H1 (cell line): Measurements from ENCODE around the gene CPEB1. TPM values are rescaled to one million over a fixed set of nuclear protein-coding genes. Genes with fewer than 3 reads are reported as not detected.

Source experiments
- CTCF ChIA-PET: fragments of 300-600 bp; sonication (Branson Sonifier 250); formaldehyde crosslinking; loops from one replicate; lab custom pipeline; 2021; ENCODE audit not compliant: partially characterized antibody; lab: Charles Lee
- POLR2A ChIA-PET: fragments of 300-600 bp; sonication (Branson Sonifier 250); formaldehyde crosslinking; loops from one replicate; lab custom pipeline; 2021; ENCODE audit warnings: inconsistent platforms; ENCODE audit not compliant: partially characterized antibody; lab: Charles Lee
- DNase-seq, 2 experiments: peaks; one replicate each; pipeline versions ENCODE4 v3.0.0 to v3.0.0-alpha.2; 2010 to 2022; ENCODE audit warnings: low spot score in 2 of 2, low read depth in 1 of 2, mixed read lengths in 1 of 2
- FAIRE-seq: peaks from 2 replicates; lab custom pipeline; 2011; peaks lifted over from hg19 to GRCh38; lab: Jason Lieb, UNC
- H2AFZ ChIP-seq: 2 replicates; pipeline ENCODE4 v1.8.1; 2012; ENCODE audit warnings: low read length, inconsistent platforms
- H2AK5ac ChIP-seq: 2 replicates; pipeline ENCODE4 v1.6.1; 2013; ENCODE audit warnings: low read depth, low read length
- H2BK120ac ChIP-seq: replicated peaks from 2 replicates; pipeline ENCODE3; 2013; ENCODE audit warnings: low read depth, low read length, inconsistent platforms
- H2BK12ac ChIP-seq: 2 replicates; pipeline ENCODE4 v1.6.1; 2013; ENCODE audit warnings: low read depth, low read length
- H2BK15ac ChIP-seq: 2 replicates; pipeline ENCODE4 v1.6.1; 2013; ENCODE audit warnings: low read length
- H2BK20ac ChIP-seq: 2 replicates; pipeline ENCODE4 v1.6.1; 2013; ENCODE audit warnings: low read length
- H2BK5ac ChIP-seq: 2 replicates; pipeline ENCODE4 v1.6.1; 2013; ENCODE audit warnings: low read depth, low read length
- H3K14ac ChIP-seq: 2 replicates; pipeline ENCODE4 v1.6.1; 2013; ENCODE audit warnings: inconsistent platforms; ENCODE audit not compliant: insufficient read length
- H3K18ac ChIP-seq: 2 replicates; pipeline ENCODE4 v1.6.1; 2013; ENCODE audit warnings: low read length; ENCODE audit errors: extremely low read depth
- H3K23ac ChIP-seq: 2 replicates; pipeline ENCODE4 v1.6.1; 2013; ENCODE audit warnings: inconsistent platforms; ENCODE audit not compliant: insufficient read length
- H3K23me2 ChIP-seq: 2 replicates; pipeline ENCODE4 v1.6.1; 2013; ENCODE audit warnings: low read depth, low read length
- H3K27ac ChIP-seq: 2 replicates; pipeline ENCODE4 v1.6.1; 2011; ENCODE audit warnings: low read depth, low read length, inconsistent platforms
- H3K27me3 ChIP-seq, 4 experiments: replicated peaks in 1 of 4; 1 replicate in 1 of 4; 2 replicates in 3 of 4; pipeline versions ENCODE4 v1.6.1 to v1.8.1; 2011 to 2013; ENCODE audit warnings: low read length in 3 of 4, mild to moderate bottlenecking in 3 of 4, inconsistent platforms in 2 of 4, mixed read lengths in 2 of 4, moderate library complexity in 1 of 4; ENCODE audit not compliant: control insufficient read depth in 3 of 4, insufficient read depth in 3 of 4; ENCODE audit errors: extremely low read depth in 1 of 4
- H3K36me3 ChIP-seq, 4 experiments: 2 replicates each; pipeline versions ENCODE4 v1.6.1 to v1.8.1; 2011 to 2013; ENCODE audit warnings: mild to moderate bottlenecking in 4 of 4, low read length in 3 of 4, moderate library complexity in 2 of 4, control low read depth in 1 of 4, inconsistent platforms in 1 of 4; ENCODE audit not compliant: insufficient read depth in 4 of 4, control insufficient read depth in 2 of 4
- H3K4ac ChIP-seq: replicated peaks from 2 replicates; pipeline ENCODE3; 2013; ENCODE audit warnings: low read length, low read depth, mixed read lengths, inconsistent platforms; ENCODE audit not compliant: insufficient read length
- H3K4me1 ChIP-seq, 4 experiments: replicated peaks in 1 of 4; 1 replicate in 1 of 4; 2 replicates in 3 of 4; pipeline versions ENCODE4 v1.6.1 to v1.8.1; 2011 to 2013; ENCODE audit warnings: low read length in 3 of 4, inconsistent platforms in 2 of 4, mixed read lengths in 1 of 4; ENCODE audit not compliant: insufficient read depth in 4 of 4, control insufficient read depth in 3 of 4
- H3K4me2 ChIP-seq, 2 experiments: 2 replicates each; pipeline versions ENCODE4 v1.6.1 to v1.8.1; 2011 to 2013; ENCODE audit warnings: low read depth in 2 of 2, low read length in 2 of 2, control low read depth in 1 of 2, inconsistent platforms in 1 of 2, mild to moderate bottlenecking in 1 of 2; ENCODE audit not compliant: insufficient read depth in 1 of 2
- H3K4me3 ChIP-seq, 4 experiments: fragments of 200-600, 300-600 bp in 1 of 4; sonication (generic), shearing (Covaris generic), sonication (Bioruptor Twin) in 1 of 4; 2 replicates each; pipeline versions ENCODE4 v1.5.1 to v1.8.1; 2011 to 2016; ENCODE audit warnings: low read length in 4 of 4, low read depth in 3 of 4, control low read depth in 2 of 4, inconsistent platforms in 2 of 4, mild to moderate bottlenecking in 2 of 4, mixed read lengths in 1 of 4, moderate library complexity in 1 of 4; ENCODE audit not compliant: insufficient read depth in 2 of 4; ENCODE audit errors: extremely low read depth in 1 of 4
- H3K56ac ChIP-seq: replicated peaks from 2 replicates; pipeline ENCODE3; 2013; ENCODE audit warnings: low read depth, mild to moderate bottlenecking, mixed read lengths, low read length, inconsistent platforms; ENCODE audit not compliant: insufficient read length
- H3K79me1 ChIP-seq: 2 replicates; pipeline ENCODE4 v1.6.1; 2013; ENCODE audit warnings: low read depth, low read length, control low read depth
- H3K79me2 ChIP-seq, 2 experiments: 2 replicates each; pipeline versions ENCODE4 v1.6.1 to v1.8.1; 2012 to 2013; ENCODE audit warnings: low read length in 2 of 2, mild to moderate bottlenecking in 2 of 2, inconsistent platforms in 1 of 2; ENCODE audit not compliant: insufficient read depth in 2 of 2, control insufficient read depth in 1 of 2
- H3K9ac ChIP-seq, 4 experiments: replicated peaks in 1 of 4; 1 replicate in 1 of 4; 2 replicates in 3 of 4; pipeline versions ENCODE4 v1.6.1 to v1.8.1; 2011 to 2013; ENCODE audit warnings: low read depth in 3 of 4, low read length in 3 of 4, control low read depth in 2 of 4, mild to moderate bottlenecking in 2 of 4, moderate library complexity in 2 of 4, inconsistent platforms in 1 of 4; ENCODE audit errors: extremely low read depth in 1 of 4
- H3K9me3 ChIP-seq, 2 experiments: 2 replicates each; pipeline versions ENCODE4 v1.6.1 to v1.8.1; 2012 to 2013; ENCODE audit warnings: mild to moderate bottlenecking in 2 of 2, moderate library complexity in 2 of 2, control low read depth in 1 of 2, inconsistent platforms in 1 of 2, low read depth in 1 of 2, low read length in 1 of 2, mixed read lengths in 1 of 2; ENCODE audit not compliant: insufficient read depth in 2 of 2
- H4K20me1 ChIP-seq, 2 experiments: replicated peaks in 1 of 2; 2 replicates each; pipeline versions ENCODE3 to v1.8.1; 2011 to 2013; ENCODE audit warnings: inconsistent platforms in 2 of 2, low read length in 2 of 2, mild to moderate bottlenecking in 1 of 2; ENCODE audit not compliant: insufficient read depth in 2 of 2, control insufficient read depth in 1 of 2
- H4K5ac ChIP-seq: 2 replicates; pipeline ENCODE4 v1.6.1; 2013; ENCODE audit warnings: low read length, low read depth, mixed read lengths, inconsistent platforms; ENCODE audit not compliant: insufficient read length
- H4K8ac ChIP-seq: 2 replicates; pipeline ENCODE4 v1.8.0; 2013; ENCODE audit warnings: mild to moderate bottlenecking, moderate library complexity, low read length, inconsistent platforms; ENCODE audit not compliant: insufficient read depth; ENCODE audit errors: extremely low read depth
- H4K91ac ChIP-seq: replicated peaks from 2 replicates; pipeline ENCODE3; 2013; ENCODE audit warnings: low read length, mixed read lengths, inconsistent platforms; ENCODE audit not compliant: insufficient read length
- CBX8 ChIP-seq: fragments of 300-800, 300-1000 bp; sonication (generic); IDR thresholded peaks from 2 replicates; pipeline ENCODE4 v1.7.1; 2016; ENCODE audit warnings: low read depth, low read length, borderline replicate concordance
- CHD1 ChIP-seq: IDR thresholded peaks from 2 replicates; pipeline ENCODE4 v1.6.1; 2012; ENCODE audit warnings: low read depth, low read length, improper control_type of control experiment
- POLR2AphosphoS5 ChIP-seq: IDR thresholded peaks from 2 replicates; pipeline ENCODE4 v1.6.1; 2011; ENCODE audit warnings: low read depth, low read length
- WGBS, 2 experiments: shearing (Covaris generic) in 1 of 2; methylation state at CpG; one replicate each; pipeline versions ENCODE4 v1.1.6 to v1.1.7; 2013 to 2015; ENCODE audit warnings: low lambda C conversion rate in 2 of 2, mixed read lengths in 2 of 2, inconsistent platforms in 1 of 2, low coverage in 1 of 2, missing lambda C conversion rate in 1 of 2; ENCODE audit not compliant: insufficient replicate concordance in 2 of 2, insufficient coverage in 1 of 2, insufficient read length in 1 of 2; ENCODE audit errors: extremely low coverage in 1 of 2, missing lambda C conversion rate in 1 of 2; 5-methylcytosine and 5-hydroxymethylcytosine counted together
- polyA plus RNA-seq, 7 experiments: library from polyadenylated mRNA; depleted of rRNA in 3 of 7; stranded (reverse) in 5 of 7; unstranded in 2 of 7; fragments of >200 nt in 5 of 7; fragments of 200-250 nt in 2 of 7; gene quantifications; 1 replicate in 5 of 7; 2 replicates in 1 of 7; 4 replicates in 1 of 7; pipeline versions ENCODE4 v1.2.1 to v1.2.3, GENCODE V29; 2011 to 2013; ENCODE audit warnings: missing spikeins in 2 of 7, mixed read lengths in 2 of 7
- total RNA-seq: library from RNA; stranded (reverse); fragmentation: NEBNext Ultra II Directional; extraction: Animal tissue kit (Norgen Biotek cat#: 25700); gene quantifications from 2 replicates; pipeline ENCODE4 v1.2.1, GENCODE V29; 2021
- TF ChIP-seq, protein P1 (sequence below): IDR thresholded peaks from 2 replicates; pipeline ENCODE4 v1.6.1; 2012; ENCODE audit warnings: inconsistent platforms

CPEB1 gene
- total and polyA plus RNA-seq, 2 of the 8 experiments (the other 6 are each of a cell fraction or from before 2014, with no cell fraction given) = 4.4 to 4.5 TPM

DNA sequence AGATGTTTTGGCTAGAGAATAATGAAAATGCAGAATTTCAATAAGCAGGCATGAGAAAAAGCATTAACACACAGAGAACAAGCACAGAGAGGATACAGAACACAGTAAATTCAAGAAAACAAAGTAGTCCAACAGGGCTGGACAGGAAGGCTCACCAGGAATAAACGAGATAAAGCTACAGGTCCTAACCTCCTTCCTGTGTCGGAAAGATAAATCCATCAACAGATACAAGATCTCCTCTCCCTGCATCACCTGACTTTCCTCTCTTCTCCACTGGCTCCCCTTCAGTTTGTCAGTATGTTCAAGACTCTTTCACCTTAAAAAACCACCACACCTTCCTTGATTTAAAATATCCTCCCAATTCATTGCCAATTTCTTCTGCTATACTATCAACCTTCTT is 11.4 kb downstream of the CPEB1 start:
- Histone ChIP-seq H3K79me2 (no peaks in the 10 kb centered on the region), H4K8ac (no peak overlapping the region), H2AK5ac (no peak overlapping the region), H3K9me3 (no peaks in the 10 kb centered on the region), H4K5ac (no peak overlapping the region), H2BK5ac (no peak overlapping the region), H2BK20ac (no peak overlapping the region), H3K18ac (no peak overlapping the region), H3K14ac (no peak overlapping the region), H4K91ac (no peak overlapping the region), H4K20me1 (no peaks in the 10 kb centered on the region), H2BK15ac (no peak overlapping the region), H3K4ac (no peak overlapping the region), H3K9ac (no peak overlapping the region), H2AFZ (no peak overlapping the region), H3K4me3 (no peak overlapping the region), H2BK120ac (no peak overlapping the region), H3K36me3 (no peaks in the 10 kb centered on the region), H3K27ac (no peak overlapping the region), H3K27me3 (0 out of 7 replicates have a peak, but pooled peaks cover 0 to 4% (median 0%) of the 10 kb centered on the region in 4 experiments), H3K56ac (no peak overlapping the region), H3K23ac (no peak overlapping the region), H3K4me2 (no peak overlapping the region), H3K4me1 (no peaks in the 10 kb centered on the region), H3K79me1 (no peaks in the 10 kb centered on the region), H3K23me2 (no peaks in the 10 kb centered on the region; the same call in 1 of the 2 replicates), H2BK12ac (no peak overlapping the region)
- TF ChIP-seq CHD1 = no peak
- TF ChIP-seq CBX8 = no peak
- no peak for TF ChIP-seq POLR2AphosphoS5
- TF ChIP-seq, protein P1, sequence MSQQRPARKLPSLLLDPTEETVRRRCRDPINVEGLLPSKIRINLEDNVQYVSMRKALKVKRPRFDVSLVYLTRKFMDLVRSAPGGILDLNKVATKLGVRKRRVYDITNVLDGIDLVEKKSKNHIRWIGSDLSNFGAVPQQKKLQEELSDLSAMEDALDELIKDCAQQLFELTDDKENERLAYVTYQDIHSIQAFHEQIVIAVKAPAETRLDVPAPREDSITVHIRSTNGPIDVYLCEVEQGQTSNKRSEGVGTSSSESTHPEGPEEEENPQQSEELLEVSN = no peak
- ChIA-PET CTCF (interaction anchor here (0.5 to 1.2 kb wide), 2 partner anchors 14 to 1481 kb away, joined by 4 read pairs; no protein-coding TSS in a partner anchor), POLR2A (interaction anchor here (0.9 kb wide), 1 partner anchor 11 kb away, joined by 3 read pairs; no protein-coding TSS in a partner anchor)
- FAIRE-seq = no peak
- WGBS, 2 experiments = 80% methylated on average over 2 of the region's 2 CpGs; no CpG with 5 or more reads in 1 of the 2 experiments
- no peak for DNase-seq
